DOHH2 (cell line): ENCODE measurements around the gene ASXL1.

Experiments used
- H3F3A ChIP-seq: fragments of 200-600 bp; sonication (generic), shearing (Covaris generic); 2 replicates; pipeline ENCODE4 v1.6.0; 2016; ENCODE audit warnings: antibody characterized with exemption, mild to moderate bottlenecking; ENCODE audit not compliant: control insufficient read depth, insufficient read depth
- H3K27ac ChIP-seq: fragments of 200-600 bp; sonication (generic); 2 replicates; pipeline ENCODE4 v1.5.1; 2014; ENCODE audit warnings: low read depth, mild to moderate bottlenecking, low read length, moderate library complexity
- H3K27me3 ChIP-seq: fragments of 200-600 bp; sonication (generic); 2 replicates; pipeline ENCODE4 v1.6.1; 2014; ENCODE audit warnings: mild to moderate bottlenecking, low read length, mixed read lengths; ENCODE audit not compliant: control insufficient read depth
- H3K36me3 ChIP-seq: fragments of 200-600 bp; sonication (generic); 2 replicates; pipeline ENCODE4 v1.6.1; 2014; ENCODE audit warnings: mild to moderate bottlenecking, low read length, moderate library complexity, mixed read lengths; ENCODE audit not compliant: control insufficient read depth
- H3K4me1 ChIP-seq: fragments of 200-600 bp; sonication (generic); 2 replicates; pipeline ENCODE4 v1.6.1; 2014; ENCODE audit warnings: mild to moderate bottlenecking, low read length, mixed read lengths; ENCODE audit not compliant: control insufficient read depth
- H3K4me2 ChIP-seq: fragments of 200-600 bp; sonication (generic); 2 replicates; pipeline ENCODE4 v1.6.0; 2014; ENCODE audit warnings: mild to moderate bottlenecking, low read length, moderate library complexity
- H3K4me3 ChIP-seq: fragments of 200-600 bp; sonication (generic); 2 replicates; pipeline ENCODE4 v1.5.1; 2014; ENCODE audit warnings: mild to moderate bottlenecking, low read length, mixed read lengths
- H3K79me2 ChIP-seq: fragments of 200-600 bp; sonication (generic); 2 replicates; pipeline ENCODE4 v1.6.1; 2014; ENCODE audit warnings: mild to moderate bottlenecking, low read length, mixed read lengths; ENCODE audit not compliant: control insufficient read depth
- H3K9me2 ChIP-seq: fragments of 200-600 bp; sonication (generic); replicated peaks from 2 replicates; pipeline ENCODE4 v1.6.1; 2014; ENCODE audit warnings: mild to moderate bottlenecking, low read length, mixed read lengths; ENCODE audit not compliant: control insufficient read depth
- H3K9me3 ChIP-seq: fragments of 200-600 bp; sonication (generic); 2 replicates; pipeline ENCODE4 v1.6.1; 2014; ENCODE audit warnings: antibody characterized with exemption, low read length, mixed read lengths; ENCODE audit not compliant: control insufficient read depth, insufficient read depth
- H4K20me1 ChIP-seq: fragments of 200-600 bp; sonication (generic); 2 replicates; pipeline ENCODE4 v1.6.0; 2014; ENCODE audit warnings: low read depth, mild to moderate bottlenecking, antibody characterized with exemption, low read length, moderate library complexity; ENCODE audit not compliant: control insufficient read depth, insufficient read depth
- CTCF ChIP-seq: fragments of 200-600 bp; sonication (generic); IDR thresholded peaks from one replicate; pipeline ENCODE4 v1.5.1; 2014; ENCODE audit warnings: antibody characterized with exemption, mild to moderate bottlenecking, low read depth, low read length; ENCODE audit not compliant: poor library complexity, severe bottlenecking
- EZH2phosphoT487 ChIP-seq: fragments of 200-600 bp; sonication (generic); IDR thresholded peaks from 2 replicates; pipeline ENCODE4 v1.6.1; 2017; ENCODE audit warnings: borderline replicate concordance, mild to moderate bottlenecking, antibody characterized with exemption, low read length, moderate library complexity, mixed read lengths

The ASXL1 gene

GRCh38 chr20:32343439-32343838 lies 14.7 kb upstream of the ASXL1 start:
- Histone ChIP-seq H3K4me1 (peaks cover 12% of the 10 kb centered on the region), H3K4me2 (no peak overlapping the region), H3K36me3 (peaks cover 1% of the 10 kb centered on the region; the same call in 1 of the 2 replicates), H3K9me3 (no peaks in the 10 kb centered on the region), H4K20me1 (no peaks in the 10 kb centered on the region), H3K4me3 (no peak overlapping the region), H3F3A (peaks cover 4% of the 10 kb centered on the region; the same call in 1 of the 2 replicates), H3K79me2 (no peaks in the 10 kb centered on the region), H3K27me3 (no peaks in the 10 kb centered on the region), H3K9me2 (no peaks in the 10 kb centered on the region), H3K27ac (no peak overlapping the region)
- no peak for TF ChIP-seq CTCF
- TF ChIP-seq EZH2phosphoT487 = no peak

GRCh38 chr20:32344835-32345506 lies 13.2 kb upstream of the ASXL1 start:
- Histone ChIP-seq H3K27me3 (no peaks in the 10 kb centered on the region), H3K36me3 (peaks cover 3% of the 10 kb centered on the region; the same call in 1 of the 2 replicates), H3K9me3 (no peaks in the 10 kb centered on the region), H3K4me3 (no peak overlapping the region), H3K4me1 (peaks cover 26% of the 10 kb centered on the region), H3K9me2 (no peaks in the 10 kb centered on the region), H4K20me1 (no peaks in the 10 kb centered on the region), H3K79me2 (no peaks in the 10 kb centered on the region), H3K4me2 (no peak overlapping the region), H3K27ac (no peak overlapping the region), H3F3A (peaks cover 12% of the 10 kb centered on the region)
- TF ChIP-seq EZH2phosphoT487 (no peak), CTCF (no peak)

GRCh38 chr20:32348207-32348606 lies 9.9 kb upstream of the ASXL1 start:
- TF ChIP-seq CTCF (no peak), EZH2phosphoT487 (no peak)
- no peak overlapping the region for H3K4me2 ChIP-seq
- H3F3A ChIP-seq = peaks cover 19% of the 10 kb centered on the region
- no peaks in the 10 kb centered on the region for H4K20me1 ChIP-seq
- H3K27ac ChIP-seq = no peak overlapping the region
- H3K36me3 ChIP-seq = peaks cover 3% of the 10 kb centered on the region; the same call in 1 of the 2 replicates
- no peaks in the 10 kb centered on the region for H3K79me2 ChIP-seq
- H3K27me3 ChIP-seq = no peaks in the 10 kb centered on the region
- no peaks in the 10 kb centered on the region for H3K9me2 ChIP-seq
- no peaks in the 10 kb centered on the region for H3K9me3 ChIP-seq
- no peak overlapping the region for H3K4me3 ChIP-seq
- H3K4me1 ChIP-seq = peaks cover 51% of the 10 kb centered on the region
